WTC11 (cell line): Measurements from ENCODE around the gene C19orf73. TPM values are rescaled to one million over a fixed set of nuclear protein-coding genes. Genes with fewer than 3 reads are reported as not detected.

ENCODE experiments used
- ATAC-seq: fragments of 200-7000 bp; cut with Tn5 transposase; 2 replicates; pipeline ENCODE4 v1.10.0; 2021; ENCODE audit warnings: mild to moderate bottlenecking, moderate library complexity
- CTCF ChIA-PET: fragments of 300-600 bp; sonication (Branson Sonifier 250); formaldehyde crosslinking; loops from one replicate; lab custom pipeline; 2021; ENCODE audit warnings: antibody characterized with exemption; lab: Charles Lee
- POLR2A ChIA-PET: fragments of 350-600 bp; sonication (Branson Sonifier 250); formaldehyde crosslinking; loops from one replicate; lab custom pipeline; 2021; ENCODE audit warnings: antibody characterized with exemption; lab: Charles Lee
- DNase-seq: peaks from one replicate; pipeline ENCODE4 v3.0.0; 2021; ENCODE audit warnings: low spot score
- H3K27ac Mint-ChIP-seq: 2 replicates; pipeline ENCODE4 v1.8.0; 2021; ENCODE audit warnings: mixed read lengths
- H3K27me3 Mint-ChIP-seq: 2 replicates; pipeline ENCODE4 v1.8.0; 2021; ENCODE audit warnings: low read depth, mild to moderate bottlenecking, moderate library complexity, mixed read lengths
- H3K36me3 Mint-ChIP-seq: 2 replicates; pipeline ENCODE4 v1.8.0; 2021; ENCODE audit warnings: mixed read lengths
- H3K4me1 Mint-ChIP-seq: 2 replicates; pipeline ENCODE4 v1.8.0; 2022; ENCODE audit warnings: mixed read lengths
- H3K4me3 Mint-ChIP-seq: 2 replicates; pipeline ENCODE4 v1.8.0; 2021; ENCODE audit warnings: mild to moderate bottlenecking, moderate library complexity, mixed read lengths
- H3K9me3 Mint-ChIP-seq: 2 replicates; pipeline ENCODE4 v1.8.0; 2021; ENCODE audit warnings: mixed read lengths
- ATF1 ChIP-seq: sonication (generic); formaldehyde crosslinking; IDR thresholded peaks from 2 replicates; pipeline ENCODE4 v1.8.1; 2023; ENCODE audit warnings: mild to moderate bottlenecking, moderate library complexity, missing genetic modification reagents
- CBFB ChIP-seq: sonication (generic); formaldehyde crosslinking; IDR thresholded peaks from 2 replicates; pipeline ENCODE4 v1.8.1; 2022; ENCODE audit warnings: mild to moderate bottlenecking, low read depth, missing genetic modification reagents
- CREB1 ChIP-seq: sonication (generic); formaldehyde crosslinking; IDR thresholded peaks from 2 replicates; pipeline ENCODE4 v1.8.0; 2023; ENCODE audit warnings: mild to moderate bottlenecking, missing genetic modification reagents
- ESRRA ChIP-seq: sonication (generic); formaldehyde crosslinking; IDR thresholded peaks from 2 replicates; pipeline ENCODE4 v1.8.1; 2022; ENCODE audit warnings: mild to moderate bottlenecking, missing genetic modification reagents, borderline replicate concordance
- GRHL2 ChIP-seq: fragments of 250-450 bp; sonication (Bioruptor Pico); IDR thresholded peaks from 2 replicates; pipeline ENCODE4 v1.8.0; 2022; ENCODE audit warnings: mild to moderate bottlenecking, moderate library complexity; ENCODE audit not compliant: insufficient replicate concordance, severe bottlenecking
- MXD4 ChIP-seq: fragments of 250-450 bp; sonication (Bioruptor Pico); IDR thresholded peaks from 2 replicates; pipeline ENCODE4 v1.8.0; 2021; ENCODE audit warnings: mild to moderate bottlenecking, moderate library complexity, borderline replicate concordance
- MYBL2 ChIP-seq: sonication (generic); formaldehyde crosslinking; IDR thresholded peaks from 2 replicates; pipeline ENCODE4 v1.8.1; 2023; ENCODE audit warnings: mild to moderate bottlenecking, moderate library complexity, missing genetic modification reagents
- NFE2L1 ChIP-seq: sonication (generic); formaldehyde crosslinking; IDR thresholded peaks from 2 replicates; pipeline ENCODE4 v1.8.1; 2023; ENCODE audit warnings: missing genetic modification reagents
- PRRX2 ChIP-seq: fragments of 250-450 bp; sonication (Bioruptor Pico); IDR thresholded peaks from 2 replicates; pipeline ENCODE4 v1.8.0; 2021; ENCODE audit warnings: mild to moderate bottlenecking
- RORB ChIP-seq: fragments of 250-450 bp; sonication (Bioruptor Pico); IDR thresholded peaks from 2 replicates; pipeline ENCODE4 v1.9.0; 2021; ENCODE audit warnings: mild to moderate bottlenecking
- SOX15 ChIP-seq: fragments of 250-450 bp; sonication (Bioruptor Pico); IDR thresholded peaks from 2 replicates; pipeline ENCODE4 v1.9.0; 2021; ENCODE audit warnings: mild to moderate bottlenecking
- SP1 ChIP-seq: sonication (generic); formaldehyde crosslinking; conservative IDR thresholded peaks from 2 replicates; pipeline ENCODE4 v1.8.1; 2022; ENCODE audit warnings: missing genetic modification reagents
- TCF7 ChIP-seq: sonication (generic); formaldehyde crosslinking; IDR thresholded peaks from 2 replicates; pipeline ENCODE4 v1.8.0; 2022; ENCODE audit warnings: mild to moderate bottlenecking, low read depth, missing genetic modification reagents, moderate library complexity
- TEAD4 ChIP-seq: sonication (generic); formaldehyde crosslinking; IDR thresholded peaks from 2 replicates; pipeline ENCODE4 v1.8.0; 2022; ENCODE audit warnings: mild to moderate bottlenecking, missing genetic modification reagents
- ZNF138 ChIP-seq: sonication (generic); formaldehyde crosslinking; conservative IDR thresholded peaks from 2 replicates; pipeline ENCODE4 v1.8.1; 2022; ENCODE audit warnings: mild to moderate bottlenecking, moderate library complexity, missing genetic modification reagents
- ZNF232 ChIP-seq: sonication (generic); formaldehyde crosslinking; IDR thresholded peaks from 2 replicates; pipeline ENCODE4 v1.8.0; 2022; ENCODE audit warnings: mild to moderate bottlenecking, missing genetic modification reagents
- ZNF263 ChIP-seq: sonication (generic); formaldehyde crosslinking; IDR thresholded peaks from 2 replicates; pipeline ENCODE4 v1.8.1; 2022; ENCODE audit warnings: low read depth, mild to moderate bottlenecking, moderate library complexity, missing genetic modification reagents
- total RNA-seq: library from RNA; stranded (reverse); gene quantifications from 3 replicates; pipeline ENCODE4 v1.2.3, GENCODE V29; 2021
- TF ChIP-seq, protein P1 (sequence below): sonication (generic); formaldehyde crosslinking; conservative IDR thresholded peaks from 2 replicates; pipeline ENCODE4 v1.8.1; 2022; ENCODE audit warnings: mild to moderate bottlenecking, missing genetic modification reagents
- TF ChIP-seq, protein P2 (sequence below): fragments of 250-450 bp; sonication (Bioruptor Pico); IDR thresholded peaks from 2 replicates; pipeline ENCODE4 v1.9.0; 2021; ENCODE audit warnings: mild to moderate bottlenecking
- TF ChIP-seq, protein P3 (sequence below): sonication (generic); formaldehyde crosslinking; IDR thresholded peaks from 2 replicates; pipeline ENCODE4 v1.8.0; 2022; ENCODE audit warnings: missing genetic modification reagents
- TF ChIP-seq, protein P4 (sequence below): fragments of 250-450 bp; sonication (Bioruptor Pico); IDR thresholded peaks from 2 replicates; pipeline ENCODE4 v1.8.0; 2021; ENCODE audit warnings: mild to moderate bottlenecking
- TF ChIP-seq, protein P5 (sequence below): sonication (generic); formaldehyde crosslinking; IDR thresholded peaks from 2 replicates; pipeline ENCODE4 v1.8.0; 2022; ENCODE audit warnings: mild to moderate bottlenecking, missing genetic modification reagents
- TF ChIP-seq, protein P6 (sequence below): sonication (generic); formaldehyde crosslinking; IDR thresholded peaks from 2 replicates; pipeline ENCODE4 v1.8.0; 2022; ENCODE audit warnings: mild to moderate bottlenecking, missing genetic modification reagents

Gene C19orf73
- total RNA-seq, 1 experiment from 2014 or later = 3.2 TPM

DNA sequence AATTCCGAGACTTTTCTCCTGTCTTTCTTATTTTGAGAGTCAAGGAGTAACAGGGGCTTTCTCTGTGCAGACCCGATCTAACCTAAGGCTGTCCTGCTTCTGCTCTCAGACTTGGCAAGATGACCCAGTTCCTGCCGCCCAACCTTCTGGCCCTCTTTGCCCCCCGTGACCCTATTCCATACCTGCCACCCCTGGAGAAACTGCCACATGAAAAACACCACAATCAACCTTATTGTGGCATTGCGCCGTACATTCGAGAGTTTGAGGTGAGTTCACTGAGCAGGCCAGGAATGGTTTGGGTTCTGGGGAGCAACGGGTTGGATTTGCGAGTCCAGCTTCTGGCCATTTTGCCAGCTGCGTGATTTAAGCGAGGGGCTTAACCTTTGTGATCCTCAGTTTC lies 32.6 kb downstream of the C19orf73 start:
- H3K4me3 Mint-ChIP-seq = peak overlapping the region; percentile 96
- H3K9me3 Mint-ChIP-seq = peaks cover 3% of the 10 kb centered on the region; the same call in 1 of the 2 replicates
- H3K4me1 Mint-ChIP-seq = peaks cover 17% of the 10 kb centered on the region
- no peak for DNase-seq
- H3K36me3 Mint-ChIP-seq = peaks cover 37% of the 10 kb centered on the region
- ChIA-PET POLR2A (interaction anchor here (0.7 kb wide), 1 partner anchor 10 kb away, joined by 4 read pairs; no protein-coding TSS in a partner anchor), CTCF (interaction anchor here (2.4 kb wide), 1 partner anchor 11 kb away, joined by 11 read pairs; no protein-coding TSS in a partner anchor)
- H3K27ac Mint-ChIP-seq = peak overlapping the region; percentile 97
- ATAC-seq = no peak
- TF ChIP-seq, protein P1, sequence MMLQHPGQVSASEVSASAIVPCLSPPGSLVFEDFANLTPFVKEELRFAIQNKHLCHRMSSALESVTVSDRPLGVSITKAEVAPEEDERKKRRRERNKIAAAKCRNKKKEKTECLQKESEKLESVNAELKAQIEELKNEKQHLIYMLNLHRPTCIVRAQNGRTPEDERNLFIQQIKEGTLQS (CRISPR knock-in tag) = no peak
- TF ChIP-seq ESRRA (no peak), ZNF138 (no peak), SOX15 (CRISPR knock-in tag) (no peak), CBFB (CRISPR knock-in tag) (no peak), NFE2L1 (CRISPR knock-in tag) (no peak), ZNF232 (CRISPR knock-in tag) (no peak), SP1 (CRISPR knock-in tag) (no peak), RORB (CRISPR knock-in tag) (no peak)
- TF ChIP-seq, protein P2, sequence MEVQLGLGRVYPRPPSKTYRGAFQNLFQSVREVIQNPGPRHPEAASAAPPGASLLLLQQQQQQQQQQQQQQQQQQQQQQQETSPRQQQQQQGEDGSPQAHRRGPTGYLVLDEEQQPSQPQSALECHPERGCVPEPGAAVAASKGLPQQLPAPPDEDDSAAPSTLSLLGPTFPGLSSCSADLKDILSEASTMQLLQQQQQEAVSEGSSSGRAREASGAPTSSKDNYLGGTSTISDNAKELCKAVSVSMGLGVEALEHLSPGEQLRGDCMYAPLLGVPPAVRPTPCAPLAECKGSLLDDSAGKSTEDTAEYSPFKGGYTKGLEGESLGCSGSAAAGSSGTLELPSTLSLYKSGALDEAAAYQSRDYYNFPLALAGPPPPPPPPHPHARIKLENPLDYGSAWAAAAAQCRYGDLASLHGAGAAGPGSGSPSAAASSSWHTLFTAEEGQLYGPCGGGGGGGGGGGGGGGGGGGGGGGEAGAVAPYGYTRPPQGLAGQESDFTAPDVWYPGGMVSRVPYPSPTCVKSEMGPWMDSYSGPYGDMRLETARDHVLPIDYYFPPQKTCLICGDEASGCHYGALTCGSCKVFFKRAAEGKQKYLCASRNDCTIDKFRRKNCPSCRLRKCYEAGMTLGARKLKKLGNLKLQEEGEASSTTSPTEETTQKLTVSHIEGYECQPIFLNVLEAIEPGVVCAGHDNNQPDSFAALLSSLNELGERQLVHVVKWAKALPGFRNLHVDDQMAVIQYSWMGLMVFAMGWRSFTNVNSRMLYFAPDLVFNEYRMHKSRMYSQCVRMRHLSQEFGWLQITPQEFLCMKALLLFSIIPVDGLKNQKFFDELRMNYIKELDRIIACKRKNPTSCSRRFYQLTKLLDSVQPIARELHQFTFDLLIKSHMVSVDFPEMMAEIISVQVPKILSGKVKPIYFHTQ = no peak
- TF ChIP-seq, protein P3, sequence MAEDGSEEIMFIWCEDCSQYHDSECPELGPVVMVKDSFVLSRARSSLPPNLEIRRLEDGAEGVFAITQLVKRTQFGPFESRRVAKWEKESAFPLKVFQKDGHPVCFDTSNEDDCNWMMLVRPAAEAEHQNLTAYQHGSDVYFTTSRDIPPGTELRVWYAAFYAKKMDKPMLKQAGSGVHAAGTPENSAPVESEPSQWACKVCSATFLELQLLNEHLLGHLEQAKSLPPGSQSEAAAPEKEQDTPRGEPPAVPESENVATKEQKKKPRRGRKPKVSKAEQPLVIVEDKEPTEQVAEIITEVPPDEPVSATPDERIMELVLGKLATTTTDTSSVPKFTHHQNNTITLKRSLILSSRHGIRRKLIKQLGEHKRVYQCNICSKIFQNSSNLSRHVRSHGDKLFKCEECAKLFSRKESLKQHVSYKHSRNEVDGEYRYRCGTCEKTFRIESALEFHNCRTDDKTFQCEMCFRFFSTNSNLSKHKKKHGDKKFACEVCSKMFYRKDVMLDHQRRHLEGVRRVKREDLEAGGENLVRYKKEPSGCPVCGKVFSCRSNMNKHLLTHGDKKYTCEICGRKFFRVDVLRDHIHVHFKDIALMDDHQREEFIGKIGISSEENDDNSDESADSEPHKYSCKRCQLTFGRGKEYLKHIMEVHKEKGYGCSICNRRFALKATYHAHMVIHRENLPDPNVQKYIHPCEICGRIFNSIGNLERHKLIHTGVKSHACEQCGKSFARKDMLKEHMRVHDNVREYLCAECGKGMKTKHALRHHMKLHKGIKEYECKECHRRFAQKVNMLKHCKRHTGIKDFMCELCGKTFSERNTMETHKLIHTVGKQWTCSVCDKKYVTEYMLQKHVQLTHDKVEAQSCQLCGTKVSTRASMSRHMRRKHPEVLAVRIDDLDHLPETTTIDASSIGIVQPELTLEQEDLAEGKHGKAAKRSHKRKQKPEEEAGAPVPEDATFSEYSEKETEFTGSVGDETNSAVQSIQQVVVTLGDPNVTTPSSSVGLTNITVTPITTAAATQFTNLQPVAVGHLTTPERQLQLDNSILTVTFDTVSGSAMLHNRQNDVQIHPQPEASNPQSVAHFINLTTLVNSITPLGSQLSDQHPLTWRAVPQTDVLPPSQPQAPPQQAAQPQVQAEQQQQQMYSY (CRISPR knock-in tag) = no peak
- H3K27me3 Mint-ChIP-seq = peaks cover 10% of the 10 kb centered on the region

DNA sequence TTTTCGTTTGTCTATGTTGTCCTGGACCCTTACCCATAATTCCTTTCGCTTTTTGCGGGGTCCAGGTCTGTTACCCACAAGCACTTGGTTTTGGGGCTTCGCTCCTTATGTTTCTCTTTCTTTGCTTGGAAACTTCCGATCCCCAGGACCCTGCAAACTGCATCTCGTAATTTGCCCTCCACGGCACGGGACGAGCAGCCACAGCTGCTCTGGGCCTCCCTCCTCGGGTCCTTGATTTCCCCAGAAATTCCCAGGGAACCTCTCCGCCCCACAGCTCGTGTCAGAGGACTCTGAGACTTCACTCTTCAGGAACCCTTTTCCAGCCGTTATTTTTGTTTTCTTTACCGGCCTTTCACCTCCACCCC lies 33.1 kb downstream of the C19orf73 start:
- peak overlapping the region; percentile 96 for H3K4me3 Mint-ChIP-seq
- no peak for DNase-seq
- peak overlapping the region; percentile 97 for H3K27ac Mint-ChIP-seq
- peaks cover 33% of the 10 kb centered on the region for H3K36me3 Mint-ChIP-seq
- peaks cover 17% of the 10 kb centered on the region for H3K4me1 Mint-ChIP-seq
- ATAC-seq = no peak
- ChIA-PET POLR2A (no interaction called here), CTCF (interaction anchor here (0.5 to 2.4 kb wide), 2 partner anchors 12 to 111 kb away, joined by 3 to 11 read pairs; no protein-coding TSS in a partner anchor)
- peaks cover 11% of the 10 kb centered on the region for H3K27me3 Mint-ChIP-seq
- peaks cover 3% of the 10 kb centered on the region; the same call in 1 of the 2 replicates for H3K9me3 Mint-ChIP-seq
- TF ChIP-seq, protein P1 (CRISPR knock-in tag) = no peak
- TF ChIP-seq, protein P4, sequence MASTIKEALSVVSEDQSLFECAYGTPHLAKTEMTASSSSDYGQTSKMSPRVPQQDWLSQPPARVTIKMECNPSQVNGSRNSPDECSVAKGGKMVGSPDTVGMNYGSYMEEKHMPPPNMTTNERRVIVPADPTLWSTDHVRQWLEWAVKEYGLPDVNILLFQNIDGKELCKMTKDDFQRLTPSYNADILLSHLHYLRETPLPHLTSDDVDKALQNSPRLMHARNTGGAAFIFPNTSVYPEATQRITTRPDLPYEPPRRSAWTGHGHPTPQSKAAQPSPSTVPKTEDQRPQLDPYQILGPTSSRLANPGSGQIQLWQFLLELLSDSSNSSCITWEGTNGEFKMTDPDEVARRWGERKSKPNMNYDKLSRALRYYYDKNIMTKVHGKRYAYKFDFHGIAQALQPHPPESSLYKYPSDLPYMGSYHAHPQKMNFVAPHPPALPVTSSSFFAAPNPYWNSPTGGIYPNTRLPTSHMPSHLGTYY = no peak
- TF ChIP-seq, protein P5, sequence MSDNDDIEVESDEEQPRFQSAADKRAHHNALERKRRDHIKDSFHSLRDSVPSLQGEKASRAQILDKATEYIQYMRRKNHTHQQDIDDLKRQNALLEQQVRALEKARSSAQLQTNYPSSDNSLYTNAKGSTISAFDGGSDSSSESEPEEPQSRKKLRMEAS (CRISPR knock-in tag) = no peak
- TF ChIP-seq, protein P6, sequence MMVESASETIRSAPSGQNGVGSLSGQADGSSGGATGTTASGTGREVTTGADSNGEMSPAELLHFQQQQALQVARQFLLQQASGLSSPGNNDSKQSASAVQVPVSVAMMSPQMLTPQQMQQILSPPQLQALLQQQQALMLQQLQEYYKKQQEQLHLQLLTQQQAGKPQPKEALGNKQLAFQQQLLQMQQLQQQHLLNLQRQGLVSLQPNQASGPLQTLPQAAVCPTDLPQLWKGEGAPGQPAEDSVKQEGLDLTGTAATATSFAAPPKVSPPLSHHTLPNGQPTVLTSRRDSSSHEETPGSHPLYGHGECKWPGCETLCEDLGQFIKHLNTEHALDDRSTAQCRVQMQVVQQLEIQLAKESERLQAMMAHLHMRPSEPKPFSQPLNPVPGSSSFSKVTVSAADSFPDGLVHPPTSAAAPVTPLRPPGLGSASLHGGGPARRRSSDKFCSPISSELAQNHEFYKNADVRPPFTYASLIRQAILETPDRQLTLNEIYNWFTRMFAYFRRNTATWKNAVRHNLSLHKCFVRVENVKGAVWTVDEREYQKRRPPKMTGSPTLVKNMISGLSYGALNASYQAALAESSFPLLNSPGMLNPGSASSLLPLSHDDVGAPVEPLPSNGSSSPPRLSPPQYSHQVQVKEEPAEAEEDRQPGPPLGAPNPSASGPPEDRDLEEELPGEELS = no peak
- TF ChIP-seq CREB1 (CRISPR knock-in tag) (no peak), MYBL2 (CRISPR knock-in tag) (no peak), PRRX2 (CRISPR knock-in tag) (no peak), TCF7 (no peak), ZNF263 (no peak), ATF1 (CRISPR knock-in tag) (no peak), MXD4 (CRISPR knock-in tag) (no peak), GRHL2 (CRISPR knock-in tag) (no peak), RORB (CRISPR knock-in tag) (no peak), TEAD4 (no peak)
